Keratinocyte (primary cell): ENCODE data around the gene ERG. TPM values are rescaled to one million over a fixed set of nuclear protein-coding genes. Genes with fewer than 3 reads are reported as not detected.

Source experiments
- DNase-seq: peaks from one replicate; pipeline ENCODE4 v3.0.0-alpha.2; 2011; ENCODE audit warnings: low read depth, missing footprints, low spot score
- FAIRE-seq: peaks from 2 replicates; lab custom pipeline; 2011; peaks lifted over from hg19 to GRCh38; lab: Jason Lieb, UNC
- H2AFZ ChIP-seq: 2 replicates; pipeline ENCODE4 v1.6.0; 2012; ENCODE audit warnings: low read length, control low read depth, inconsistent platforms; ENCODE audit not compliant: control insufficient read depth
- H3K27ac ChIP-seq: 2 replicates; pipeline ENCODE4 v1.5.1; 2011; ENCODE audit warnings: low read length; ENCODE audit not compliant: control insufficient read depth, insufficient read depth
- H3K27me3 ChIP-seq: 3 replicates; pipeline ENCODE4 v1.6.0; 2011; ENCODE audit warnings: low read length; ENCODE audit not compliant: control insufficient read depth, insufficient read depth; ENCODE audit errors: extremely low read depth
- H3K36me3 ChIP-seq, 2 experiments: 2 replicates in 1 of 2; 3 replicates in 1 of 2; pipeline ENCODE4 v1.5.1; 2011; ENCODE audit warnings: low read length in 2 of 2, mild to moderate bottlenecking in 1 of 2; ENCODE audit not compliant: control insufficient read depth in 2 of 2, insufficient read depth in 2 of 2; ENCODE audit errors: extremely low read depth in 1 of 2
- H3K4me1 ChIP-seq: 3 replicates; pipeline ENCODE4 v1.5.1; 2011; ENCODE audit warnings: low read length; ENCODE audit not compliant: control insufficient read depth, insufficient read depth; ENCODE audit errors: extremely low read depth
- H3K4me2 ChIP-seq: 3 replicates; pipeline ENCODE4 v1.6.0; 2011; ENCODE audit warnings: low read depth, low read length; ENCODE audit not compliant: control insufficient read depth, insufficient read depth; ENCODE audit errors: extremely low read depth
- H3K4me3 ChIP-seq, 3 experiments: fragments of 200-600 bp in 1 of 3; sonication (generic) in 1 of 3; 2 replicates in 2 of 3; 3 replicates in 1 of 3; pipeline ENCODE4 v1.5.1; 2011 to 2016; ENCODE audit warnings: low read length in 3 of 3, mild to moderate bottlenecking in 3 of 3, control low read depth in 2 of 3, inconsistent platforms in 1 of 3, low read depth in 1 of 3, mixed read lengths in 1 of 3, mixed run types in 1 of 3, moderate library complexity in 1 of 3; ENCODE audit not compliant: control insufficient read depth in 2 of 3, insufficient read depth in 2 of 3; ENCODE audit errors: extremely low read depth in 1 of 3
- H3K79me2 ChIP-seq: 2 replicates; pipeline ENCODE4 v1.6.0; 2012; ENCODE audit warnings: low read length; ENCODE audit not compliant: control insufficient read depth, insufficient read depth
- H3K9ac ChIP-seq: 3 replicates; pipeline ENCODE4 v1.6.0; 2011; ENCODE audit warnings: low read length; ENCODE audit not compliant: control insufficient read depth, insufficient read depth; ENCODE audit errors: extremely low read depth
- H3K9me1 ChIP-seq: 3 replicates; pipeline ENCODE4 v1.6.0; 2011; ENCODE audit warnings: low read length; ENCODE audit not compliant: control insufficient read depth, insufficient read depth; ENCODE audit errors: extremely low read depth
- H3K9me3 ChIP-seq: 2 replicates; pipeline ENCODE4 v1.5.1; 2012; ENCODE audit warnings: low read depth, low read length; ENCODE audit not compliant: control insufficient read depth
- H4K20me1 ChIP-seq: 3 replicates; pipeline ENCODE4 v1.6.0; 2011; ENCODE audit warnings: low read length; ENCODE audit not compliant: control insufficient read depth, insufficient read depth; ENCODE audit errors: extremely low read depth
- CTCF ChIP-seq, 3 experiments: IDR thresholded peaks in 1 of 3; conservative IDR thresholded peaks in 1 of 3; optimal IDR thresholded peaks in 1 of 3; 2 replicates in 2 of 3; 3 replicates in 1 of 3; pipeline versions ENCODE3 to v1.5.1; 2011; ENCODE audit warnings: low read length in 3 of 3, mild to moderate bottlenecking in 3 of 3, moderate library complexity in 2 of 3, control low read depth in 1 of 3, inconsistent platforms in 1 of 3; ENCODE audit not compliant: insufficient read depth in 2 of 3; ENCODE audit errors: extremely low read depth in 1 of 3
- EZH2 ChIP-seq: IDR thresholded peaks from one replicate; pipeline ENCODE4 v1.6.1; 2012; ENCODE audit warnings: inconsistent platforms, mild to moderate bottlenecking, low read length, moderate library complexity
- dilution Hi-C: fragments of 300-500 bp; cut with MboI; formaldehyde crosslinking; loops from one replicate; pipeline ENCODE4 v1.7.0; 2020; ENCODE audit warnings: low sequenced_read_pairs; ENCODE audit not compliant: extremely low pct_ligation_motif_present
- polyA plus RNA-seq, 5 experiments: library from polyadenylated mRNA; depleted of rRNA in 3 of 5; stranded (reverse) in 3 of 5; stranded (forward) in 1 of 5; unstranded in 1 of 5; fragments of >200 nt; gene quantifications; 1 replicate in 1 of 5; 2 replicates in 3 of 5; 3 replicates in 1 of 5; pipeline versions ENCODE4 v1.2.1 to v1.2.3, GENCODE V29; 2011 to 2012; ENCODE audit warnings: missing spikeins in 2 of 5, low read depth in 1 of 5, low replicate concordance in 1 of 5

ERG gene
- polyA plus RNA-seq, 1 donor (not counting 4 experiments of a cell fraction or from before 2014, with no cell fraction given), result 0.08 TPM

- H3K4me1 ChIP-seq, result peaks cover 2% of the 10 kb centered on the region
- no peaks in the 10 kb centered on the region for H3K9me3 ChIP-seq
- FAIRE-seq (no peak), DNase-seq (no peak)
- TF ChIP-seq CTCF (optimal IDR thresholded peaks at IDR 0.05 in 1 of 3, IDR thresholded peaks at IDR 0.05 in 1 of 3, conservative IDR thresholded peaks at IDR 0.05 in 1 of 3; ENCODE audit: extremely low read depth in 1 of 3, insufficient read depth in 2 of 3, low read length in 3 of 3), result no peak
- no peak overlapping the region for H3K27ac ChIP-seq
- H3K9me1 ChIP-seq, result no peaks in the 10 kb centered on the region
- H3K79me2 ChIP-seq, result no peaks in the 10 kb centered on the region
- no peaks in the 10 kb centered on the region for H4K20me1 ChIP-seq
- no peaks in the 10 kb centered on the region for H3K27me3 ChIP-seq
- H3K36me3 ChIP-seq, result no peaks in the 10 kb centered on the region
- no peak overlapping the region for H3K9ac ChIP-seq
- H2AFZ ChIP-seq, result no peak overlapping the region
- dilution Hi-C loops, result no loop called here
- no peak overlapping the region for H3K4me3 ChIP-seq
- no peak overlapping the region for H3K4me2 ChIP-seq
Observed at GRCh38 chr21:38433471-38433870, 64.8 kb downstream of the ERG start.

GRCh38 chr21:38430401-38430984 lies 67.8 kb downstream of the ERG start:
- dilution Hi-C loops, result no loop called here
- Histone ChIP-seq H3K27me3 (no peaks in the 10 kb centered on the region), H3K4me2 (no peak overlapping the region), H3K4me3 (no peak overlapping the region), H4K20me1 (no peaks in the 10 kb centered on the region), H3K9me3 (no peaks in the 10 kb centered on the region), H3K4me1 (no peaks in the 10 kb centered on the region), H3K9me1 (no peaks in the 10 kb centered on the region), H3K9ac (no peak overlapping the region), H3K27ac (no peak overlapping the region), H3K36me3 (no peaks in the 10 kb centered on the region), H3K79me2 (no peaks in the 10 kb centered on the region), H2AFZ (no peak overlapping the region)
- FAIRE-seq, result no peak
- TF ChIP-seq CTCF (optimal IDR thresholded peaks at IDR 0.05 in 1 of 3, IDR thresholded peaks at IDR 0.05 in 1 of 3, conservative IDR thresholded peaks at IDR 0.05 in 1 of 3; ENCODE audit: extremely low read depth in 1 of 3, insufficient read depth in 2 of 3, low read length in 3 of 3), result no peak
- no peak for TF ChIP-seq EZH2
- DNase-seq, result no peak
